ENCODE measurements around the gene TSPEAR.

The TSPEAR gene

DNA sequence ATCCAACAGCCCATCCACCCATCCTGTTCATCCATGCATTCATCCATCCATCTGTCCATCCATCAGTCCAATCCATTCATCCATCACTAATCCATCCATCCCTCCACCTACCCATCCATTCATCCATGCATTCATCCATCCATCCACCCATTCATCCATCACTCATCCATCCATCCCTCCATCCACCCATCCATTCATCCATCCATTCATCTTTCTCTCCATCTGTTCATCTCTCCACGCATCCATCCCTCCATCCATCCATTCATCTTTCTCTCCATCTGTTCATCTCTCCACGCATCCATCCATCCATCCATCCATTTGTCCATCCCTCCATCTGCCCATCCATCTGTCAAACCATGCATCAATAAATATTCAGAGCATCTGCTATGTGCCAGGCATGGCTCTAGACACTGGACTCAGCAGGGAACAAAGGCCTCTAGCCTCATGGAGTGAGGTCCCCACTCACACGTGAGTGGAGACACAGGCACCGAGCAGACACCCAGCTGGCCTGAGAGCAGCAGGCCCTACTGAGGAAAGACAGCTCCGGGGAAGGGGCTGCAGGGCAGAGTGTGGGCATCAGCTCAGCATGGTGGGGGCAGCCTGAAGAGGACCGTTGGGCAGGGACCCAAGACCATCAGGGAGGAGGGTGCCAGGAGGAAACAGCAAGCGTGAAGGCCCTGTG is 181.0 kb downstream of the TSPEAR start:
- no peak for DNase-seq (ENCODE audit: low read depth, low spot score)

DNA sequence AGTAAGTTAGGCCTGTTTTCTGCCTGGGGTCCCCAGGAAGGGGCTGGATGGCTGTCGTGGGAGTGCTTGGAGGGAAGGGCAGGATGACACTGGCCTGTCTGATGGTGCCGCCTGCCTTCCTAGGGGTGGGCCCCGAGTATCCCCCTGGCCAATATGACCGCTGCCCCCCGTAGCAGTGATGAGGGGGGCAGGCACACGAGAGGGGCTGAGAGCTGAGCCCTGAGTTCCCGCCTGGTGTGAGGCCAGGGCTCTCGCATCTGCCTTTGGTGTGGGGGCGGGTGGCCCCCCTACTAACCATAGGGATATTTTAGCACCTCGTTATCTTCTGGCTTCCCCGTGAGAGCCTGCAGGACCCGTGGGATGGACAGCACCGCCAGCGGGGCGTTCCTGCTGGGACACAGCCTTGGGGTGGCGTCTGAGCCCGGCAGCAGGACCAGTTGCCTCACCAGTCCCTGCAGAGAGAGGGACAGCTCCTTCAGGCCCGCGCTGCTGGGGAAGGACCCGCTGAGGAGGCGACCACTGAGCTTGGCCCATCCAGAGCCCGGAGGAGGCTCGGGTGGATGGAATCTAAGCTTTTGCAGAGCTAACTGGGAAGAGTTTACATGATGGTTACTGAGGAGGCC is 181.8 kb downstream of the TSPEAR start:
- DNase-seq (ENCODE audit: low read depth, low spot score) = no peak

DNA sequence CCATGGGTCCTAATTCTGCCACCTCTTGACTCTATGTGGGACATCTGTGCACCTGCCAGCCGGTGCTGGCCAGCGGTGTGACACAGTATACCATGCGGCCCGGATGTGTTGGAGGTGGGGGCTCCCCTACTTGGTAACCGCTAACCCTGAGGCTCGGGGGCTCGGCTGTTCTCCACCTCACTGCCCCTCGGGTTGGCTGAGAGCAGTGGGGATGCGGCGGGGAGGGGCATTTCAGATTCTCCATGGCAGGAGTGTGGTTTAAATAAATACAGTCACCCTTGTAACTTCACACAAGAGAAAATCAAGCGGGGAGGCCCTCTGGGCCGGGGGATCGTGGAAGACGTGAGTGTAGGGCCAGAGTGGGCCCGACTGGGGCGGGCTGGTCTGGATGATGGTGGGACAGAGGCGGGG is 182.4 kb downstream of the TSPEAR start:
- no peak for DNase-seq (ENCODE audit: low read depth, low spot score)

DNA sequence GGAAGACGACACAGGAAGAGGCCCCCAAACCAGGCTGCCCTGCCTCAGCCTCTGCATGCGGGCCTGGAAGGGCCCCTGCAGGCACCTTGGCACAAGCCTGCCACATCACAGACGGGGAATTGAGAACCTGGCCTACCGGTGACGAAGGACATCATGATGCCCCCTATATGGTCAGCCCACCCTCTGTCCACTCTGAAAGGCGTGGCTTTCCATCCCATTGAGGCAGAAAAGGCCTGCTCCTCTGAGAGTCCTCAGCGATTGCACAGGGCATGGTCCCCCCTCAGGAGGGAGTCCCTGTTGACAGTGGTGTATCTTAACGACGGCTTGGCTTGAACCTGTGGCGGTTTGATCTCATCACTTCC is 182.8 kb downstream of the TSPEAR start:
- DNase-seq (ENCODE audit: low read depth, low spot score) = no peak

DNA sequence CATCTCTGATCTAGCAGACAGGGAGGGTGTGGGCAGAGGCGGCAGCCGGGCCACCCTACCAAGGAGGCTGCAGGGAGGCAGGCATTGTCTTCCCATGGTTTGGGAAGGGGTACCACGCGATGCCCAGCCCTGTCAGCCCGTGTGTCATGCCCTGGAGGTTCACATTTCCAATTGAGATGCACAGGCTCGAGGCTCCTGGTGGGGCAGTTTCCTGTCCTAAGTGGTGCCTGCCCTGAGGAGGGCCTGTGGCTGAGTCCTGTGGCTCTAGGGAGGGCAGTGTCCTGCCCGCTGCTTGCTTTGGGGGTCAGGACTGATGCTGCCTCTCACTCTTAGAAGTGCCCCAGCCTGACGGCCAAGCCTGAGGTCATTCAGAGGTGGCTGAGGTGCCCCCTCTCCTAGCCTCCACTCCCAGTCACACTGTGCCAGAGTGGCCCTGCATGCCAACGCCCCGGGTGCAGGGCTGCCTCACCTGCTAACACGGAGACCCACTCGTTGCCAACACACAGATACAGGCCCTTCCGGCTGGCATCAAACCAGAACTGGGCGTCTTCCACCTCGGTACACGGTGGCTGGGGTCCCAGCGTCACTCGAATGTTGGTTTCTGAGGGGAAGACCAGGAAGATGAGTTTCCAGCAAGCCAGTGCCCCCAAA is 183.3 kb downstream of the TSPEAR start:
- DNase-seq (ENCODE audit: low read depth, low spot score) = no peak

DNA sequence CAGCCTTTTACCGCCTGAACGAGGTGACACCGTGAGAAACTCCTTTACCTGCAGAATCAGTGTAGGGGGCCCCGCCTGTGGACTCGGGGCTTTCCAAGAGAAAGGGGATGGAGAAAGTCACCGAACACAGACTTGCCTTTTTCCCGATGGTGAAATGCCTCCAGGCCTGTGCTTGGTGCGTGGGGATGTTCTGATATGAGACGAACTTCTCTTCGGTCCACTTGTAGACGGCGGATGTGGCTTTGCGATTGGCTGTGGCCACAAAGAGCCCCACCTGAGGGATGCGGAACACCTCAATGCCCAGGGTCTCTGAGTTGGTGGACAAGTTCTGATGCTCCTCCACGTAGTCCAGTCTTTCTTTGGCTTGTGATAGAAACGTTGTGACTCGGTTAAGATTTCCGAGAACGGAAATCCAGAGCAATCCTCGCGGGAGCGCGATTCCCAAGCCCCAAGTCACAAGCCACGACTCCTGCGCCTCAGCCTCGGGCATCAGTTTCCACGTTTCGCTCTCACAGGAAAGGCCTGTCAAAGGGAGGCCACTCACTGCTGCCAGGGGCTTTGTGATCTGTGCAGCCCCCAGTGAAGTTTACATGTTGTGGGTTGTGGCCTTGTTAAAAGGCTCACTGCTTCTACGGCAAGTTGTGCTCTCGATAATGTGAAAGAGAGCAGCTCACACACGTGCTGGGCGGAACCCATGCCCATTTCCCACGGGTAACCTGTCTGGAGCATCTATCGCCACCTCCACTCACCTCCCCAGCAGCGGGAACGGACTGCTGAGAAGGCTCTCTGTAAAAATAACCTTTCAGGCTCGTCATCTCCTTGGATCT is 184.0 kb downstream of the TSPEAR start:
- DNase-seq (ENCODE audit: low read depth, low spot score) = no peak

DNA sequence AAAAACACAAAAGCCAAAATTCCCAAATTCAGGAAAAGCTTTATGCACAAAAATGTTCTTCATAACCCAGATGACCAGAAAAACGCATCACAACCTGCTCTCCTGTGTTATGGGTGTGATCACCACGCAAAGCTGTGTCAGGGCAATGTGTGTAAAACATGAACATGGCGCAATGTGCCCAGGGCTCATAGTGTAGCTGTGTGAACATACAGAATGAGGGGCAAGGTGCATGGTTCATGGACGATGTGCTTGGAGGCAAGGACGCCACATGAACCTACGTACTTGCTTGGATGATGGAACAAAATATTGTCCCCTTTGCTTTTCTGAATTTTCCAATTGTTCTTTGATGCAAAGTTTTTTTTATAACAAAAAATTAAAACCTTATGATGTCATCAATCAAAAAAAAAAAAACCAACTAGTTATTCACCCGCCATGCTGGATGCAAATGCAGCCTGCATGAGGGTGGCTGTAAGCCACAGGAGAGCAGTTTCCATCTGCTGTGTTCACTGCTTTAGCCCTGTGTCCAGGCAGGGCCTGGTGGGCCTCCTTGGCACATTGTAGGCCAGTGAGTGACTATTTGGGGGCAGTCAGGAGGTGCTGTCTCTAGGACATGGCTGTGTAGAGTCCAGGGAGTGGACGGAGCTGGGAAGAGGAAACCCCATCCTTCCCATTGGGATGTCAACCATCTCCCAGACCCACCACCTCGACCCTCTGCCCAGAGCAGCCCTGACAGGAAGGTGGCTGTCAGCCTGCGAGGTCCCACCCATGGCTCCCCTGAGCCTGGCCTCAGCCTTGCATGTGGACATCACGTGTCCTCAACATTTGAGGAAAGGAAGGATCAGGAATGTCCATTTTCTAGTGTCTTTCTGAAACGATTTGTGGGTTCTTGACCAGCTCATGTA is 185.0 kb downstream of the TSPEAR start:
- DNase-seq (ENCODE audit: low read depth, low spot score) = no peak

DNA sequence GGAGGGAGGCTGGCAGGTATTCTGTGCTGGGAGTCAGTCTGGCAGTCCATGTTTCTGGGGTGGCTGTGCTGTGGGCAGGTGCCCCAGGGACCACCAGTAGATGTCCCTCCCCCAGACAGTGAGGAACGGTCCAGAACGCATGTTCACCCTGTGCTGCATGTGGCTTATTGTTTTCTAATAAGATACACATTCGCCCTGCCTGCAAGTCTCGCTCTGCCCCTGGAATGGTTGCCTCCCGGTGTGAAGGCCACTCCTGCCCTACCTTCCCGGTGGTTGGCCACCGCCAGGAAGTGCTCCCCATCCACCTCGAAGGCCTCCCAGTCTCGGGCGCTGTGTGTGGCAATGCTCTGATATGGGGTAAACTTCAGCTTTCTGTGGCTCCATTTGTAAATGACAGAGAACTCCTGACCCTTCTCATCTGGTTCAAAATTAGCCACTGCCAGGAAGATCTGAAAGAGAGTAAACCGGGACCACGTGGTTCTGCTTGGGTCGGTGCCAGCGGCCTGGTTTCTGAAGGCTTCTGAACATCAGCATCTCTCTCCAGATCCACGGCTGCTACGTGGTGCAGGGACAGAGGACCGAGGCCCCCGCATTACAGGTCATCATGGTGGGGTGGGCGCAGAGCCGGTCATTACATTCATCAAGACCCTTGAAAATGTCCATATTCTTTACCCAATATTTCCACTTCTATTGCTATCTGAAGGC is 185.8 kb downstream of the TSPEAR start:
- DNase-seq (ENCODE audit: low read depth, low spot score) = no peak

DNA sequence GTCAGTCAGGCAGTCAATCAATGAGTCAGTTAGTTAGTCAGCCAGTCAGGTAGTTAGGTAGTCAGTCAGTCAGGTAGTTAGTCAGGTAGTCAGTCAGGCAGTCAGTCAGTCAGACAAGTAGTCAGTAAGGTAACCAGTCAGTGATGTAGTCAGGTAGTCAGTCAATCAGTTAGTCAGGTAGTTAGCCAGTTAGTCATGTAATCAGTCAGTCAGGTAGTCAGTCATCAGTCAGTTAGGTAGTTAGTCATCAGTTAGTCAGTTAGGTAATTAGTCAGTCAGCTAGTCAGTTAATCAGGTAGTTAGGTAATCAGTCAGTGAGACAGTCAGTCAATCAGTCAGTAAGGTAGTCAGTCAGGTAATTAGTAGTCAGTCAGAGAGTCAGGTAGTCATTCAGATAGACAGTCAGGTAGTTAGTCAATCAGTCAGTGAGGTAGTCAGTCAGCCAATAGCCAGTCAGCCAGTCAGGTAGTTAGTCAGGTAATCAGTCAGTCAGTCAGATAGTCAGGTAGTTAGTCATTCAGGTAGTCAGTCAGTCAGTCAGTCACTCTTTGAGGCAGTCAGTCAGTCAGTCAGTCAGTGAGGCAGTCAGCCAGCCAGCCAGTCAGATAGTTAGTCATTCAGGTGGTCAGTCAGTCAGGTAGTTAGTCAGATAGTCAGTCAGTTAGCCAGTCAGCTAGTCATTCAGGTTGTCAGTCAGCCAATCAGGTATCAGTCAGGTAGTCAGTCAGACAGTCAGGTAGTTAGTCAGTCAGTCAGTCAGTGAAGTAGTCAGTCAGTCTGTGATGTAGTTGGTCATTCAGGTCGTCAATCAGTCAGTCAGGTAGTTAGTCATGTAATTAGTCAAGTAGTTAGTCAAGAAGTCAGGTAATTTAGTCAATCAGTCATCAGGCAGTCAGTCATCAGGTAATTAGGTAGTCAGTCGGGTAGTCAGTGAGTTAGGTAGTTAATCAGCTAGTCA is 186.7 kb downstream of the TSPEAR start:
- DNase-seq (ENCODE audit: low read depth, low spot score) = no peak

DNA sequence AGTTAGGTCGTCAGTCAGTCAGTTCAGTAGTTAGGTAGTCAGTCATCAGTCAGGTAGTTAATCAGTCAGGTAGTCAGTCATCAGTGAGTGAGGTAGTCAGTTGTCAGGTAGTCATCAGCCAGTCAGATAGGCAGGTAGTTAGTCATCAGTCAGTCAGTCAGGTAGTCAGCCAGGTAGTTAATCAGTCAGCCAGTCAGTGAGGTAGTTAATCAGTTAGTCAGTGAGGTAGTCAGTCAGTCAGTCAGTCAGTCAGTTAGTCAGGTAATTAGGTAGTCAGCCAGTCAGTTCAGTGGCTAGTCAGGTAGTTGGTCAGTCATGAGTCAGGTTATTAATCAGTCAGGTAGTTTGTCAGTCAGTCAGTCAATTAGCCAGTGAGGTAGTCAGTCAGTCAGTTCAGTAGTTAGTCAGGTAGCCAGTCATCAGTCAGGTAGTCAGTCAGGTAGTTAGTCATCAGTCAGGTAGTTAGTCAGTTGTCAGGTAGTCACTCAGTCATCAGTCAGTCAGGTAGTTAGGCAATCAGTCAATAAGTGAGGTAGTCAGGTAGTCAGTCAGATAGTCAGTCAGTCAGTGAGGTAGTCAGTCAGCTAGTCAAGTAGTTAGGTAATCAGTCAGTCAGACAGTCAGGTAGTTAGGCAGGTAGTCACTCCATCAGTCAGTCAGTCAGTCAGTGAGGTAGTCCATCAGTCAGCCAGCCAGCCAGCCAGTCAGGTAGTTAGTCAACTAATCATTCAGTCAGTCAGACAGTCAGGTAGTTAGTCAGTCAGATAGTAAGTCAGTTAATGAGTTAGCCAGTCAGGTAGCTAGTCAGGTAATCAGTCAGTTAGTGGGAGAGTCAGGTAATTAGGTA is 187.6 kb downstream of the TSPEAR start:
- DNase-seq (ENCODE audit: low read depth, low spot score) = no peak

DNA sequence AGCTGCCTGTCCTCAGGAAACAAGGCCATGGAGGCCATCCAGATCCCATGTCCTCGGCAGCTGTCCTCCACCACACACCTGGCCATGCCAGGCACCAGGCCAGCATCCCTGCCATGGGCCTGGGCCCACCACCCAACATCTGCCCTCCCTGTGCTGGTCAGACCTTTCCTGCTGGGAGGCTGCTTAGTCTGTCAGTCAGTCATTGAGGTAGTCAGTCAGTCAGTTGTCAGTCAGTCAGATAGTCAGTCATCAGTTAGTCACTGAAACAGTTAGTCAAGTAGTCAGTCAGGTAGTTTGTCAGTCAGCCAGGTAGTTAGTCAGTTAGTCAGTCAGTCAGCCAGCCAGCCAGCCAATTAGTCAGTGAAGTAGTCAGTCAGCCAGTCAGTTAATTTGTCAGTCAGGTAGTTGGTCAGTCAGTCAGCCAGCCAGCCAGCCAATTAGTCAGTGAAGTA is 188.6 kb downstream of the TSPEAR start:
- no peak for DNase-seq (ENCODE audit: low read depth, low spot score)

DNA sequence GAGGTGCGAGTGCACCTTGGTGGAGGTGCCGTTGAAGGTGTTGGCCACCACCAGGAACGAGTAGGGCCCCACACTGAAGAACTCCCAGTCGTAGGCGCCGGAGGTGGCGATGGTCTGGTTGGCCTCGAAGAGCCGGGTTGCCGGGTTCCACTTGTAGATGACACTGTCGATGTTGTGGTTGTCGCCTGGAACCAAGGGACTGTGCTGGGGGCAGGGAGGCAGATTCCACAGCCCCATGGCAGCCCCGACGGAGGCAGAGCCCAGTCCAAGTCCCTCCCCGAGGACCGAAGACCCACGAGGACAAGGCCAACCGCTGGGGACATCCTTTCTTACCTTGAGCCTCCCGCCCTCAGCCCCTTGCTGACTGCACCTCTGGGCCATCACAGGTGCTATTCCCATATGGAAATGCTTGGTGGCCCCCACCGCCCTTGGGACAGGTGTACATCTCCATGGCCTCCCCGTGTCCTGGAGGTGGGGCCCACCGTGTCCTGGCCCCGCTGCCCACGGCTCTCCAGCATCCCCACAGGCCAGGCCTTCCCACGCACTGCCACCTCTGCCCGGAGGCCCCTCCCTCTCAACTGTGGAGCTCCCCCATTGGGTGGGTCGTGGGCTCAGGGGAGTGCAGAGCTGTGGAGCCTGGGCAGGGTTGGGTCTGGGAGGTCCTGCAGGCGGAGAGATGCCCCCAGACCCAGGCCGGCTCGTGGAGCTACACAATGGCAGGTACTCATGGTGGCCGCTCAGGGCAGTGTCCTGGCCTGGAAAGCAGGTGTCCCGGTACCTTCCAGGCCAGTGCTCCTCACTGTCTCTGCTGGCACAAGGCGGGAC is 189.2 kb downstream of the TSPEAR start:
- no peak for DNase-seq (ENCODE audit: low read depth, low spot score)

DNA sequence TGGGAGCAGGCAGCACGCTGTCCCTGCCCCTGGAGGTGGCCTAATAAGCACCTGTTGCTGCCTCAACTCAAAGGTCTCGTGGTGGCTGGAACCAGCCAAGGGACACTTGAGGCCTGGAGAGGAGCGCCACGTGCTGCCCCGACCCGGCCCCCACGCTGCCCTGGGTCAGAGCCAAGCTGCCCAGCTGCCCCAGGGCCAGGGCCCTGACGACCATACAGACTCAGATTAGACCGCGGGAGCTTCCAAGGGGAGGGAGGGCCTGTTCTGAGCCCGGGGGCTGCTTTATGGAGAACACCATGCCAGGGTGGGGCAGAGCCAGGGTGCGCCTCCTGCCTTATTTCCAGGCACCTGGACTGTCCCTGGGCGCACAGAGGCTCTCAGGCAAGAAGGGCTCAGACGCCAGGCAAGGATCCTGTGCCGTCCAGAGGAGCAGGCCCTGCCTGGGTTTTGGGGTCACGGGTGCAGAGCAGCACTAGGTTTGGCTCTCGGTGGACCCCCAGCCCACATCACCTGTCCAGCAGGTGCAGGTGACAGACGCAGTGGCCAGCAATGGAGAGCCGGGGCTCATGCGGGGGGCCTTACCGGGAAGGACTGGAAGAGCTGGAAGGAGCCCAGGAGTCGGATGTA is 190.0 kb downstream of the TSPEAR start:
- no peak for DNase-seq (ENCODE audit: low read depth, low spot score)

DNA sequence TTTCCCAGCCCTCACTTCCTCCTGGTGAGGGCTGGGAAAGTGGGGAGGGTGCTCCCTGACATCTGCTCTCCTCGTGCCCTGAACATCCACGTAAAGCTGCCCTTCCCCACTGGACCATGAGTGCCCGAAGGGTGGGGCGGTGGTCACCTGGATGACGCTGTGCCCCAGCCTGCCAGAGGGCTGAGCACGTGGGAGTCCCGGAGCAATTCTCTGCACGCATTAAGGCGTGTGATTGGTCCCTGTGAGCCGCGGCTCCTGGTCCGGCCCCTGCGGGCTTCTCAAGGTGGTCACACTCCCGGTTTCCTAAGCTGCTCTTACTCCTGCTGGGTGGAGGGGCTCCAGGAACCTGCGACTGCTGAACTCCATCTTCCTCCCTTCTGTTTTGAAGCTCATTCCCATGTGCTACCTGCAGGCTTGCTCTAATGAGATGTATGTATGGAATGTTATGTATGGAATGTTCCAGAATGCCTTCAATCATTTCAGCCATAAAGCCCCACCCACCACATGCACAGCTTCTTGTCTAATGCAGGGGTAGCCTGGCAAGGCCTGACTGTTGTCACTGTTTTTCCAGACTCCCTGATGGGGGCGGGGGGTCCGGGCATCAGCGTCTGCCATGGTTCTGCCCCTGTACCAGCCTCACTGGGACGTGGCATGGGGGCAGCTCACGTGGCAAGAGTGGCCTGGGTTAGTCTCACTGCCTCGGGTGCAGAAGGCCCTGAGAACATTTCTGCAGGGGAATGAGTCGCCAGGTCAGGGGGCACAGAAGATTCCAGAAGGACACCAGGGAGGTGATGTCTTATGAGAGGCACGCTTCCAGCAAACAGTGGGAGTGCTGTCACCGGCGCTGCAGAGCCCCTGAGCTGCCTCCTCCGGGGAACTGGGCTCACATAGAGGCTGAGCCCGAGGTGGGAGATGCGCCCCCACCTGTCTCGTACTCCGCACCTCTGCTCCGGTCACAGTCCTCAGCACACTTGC is 190.8 kb downstream of the TSPEAR start:
- DNase-seq (ENCODE audit: low read depth, low spot score) = no peak

DNA sequence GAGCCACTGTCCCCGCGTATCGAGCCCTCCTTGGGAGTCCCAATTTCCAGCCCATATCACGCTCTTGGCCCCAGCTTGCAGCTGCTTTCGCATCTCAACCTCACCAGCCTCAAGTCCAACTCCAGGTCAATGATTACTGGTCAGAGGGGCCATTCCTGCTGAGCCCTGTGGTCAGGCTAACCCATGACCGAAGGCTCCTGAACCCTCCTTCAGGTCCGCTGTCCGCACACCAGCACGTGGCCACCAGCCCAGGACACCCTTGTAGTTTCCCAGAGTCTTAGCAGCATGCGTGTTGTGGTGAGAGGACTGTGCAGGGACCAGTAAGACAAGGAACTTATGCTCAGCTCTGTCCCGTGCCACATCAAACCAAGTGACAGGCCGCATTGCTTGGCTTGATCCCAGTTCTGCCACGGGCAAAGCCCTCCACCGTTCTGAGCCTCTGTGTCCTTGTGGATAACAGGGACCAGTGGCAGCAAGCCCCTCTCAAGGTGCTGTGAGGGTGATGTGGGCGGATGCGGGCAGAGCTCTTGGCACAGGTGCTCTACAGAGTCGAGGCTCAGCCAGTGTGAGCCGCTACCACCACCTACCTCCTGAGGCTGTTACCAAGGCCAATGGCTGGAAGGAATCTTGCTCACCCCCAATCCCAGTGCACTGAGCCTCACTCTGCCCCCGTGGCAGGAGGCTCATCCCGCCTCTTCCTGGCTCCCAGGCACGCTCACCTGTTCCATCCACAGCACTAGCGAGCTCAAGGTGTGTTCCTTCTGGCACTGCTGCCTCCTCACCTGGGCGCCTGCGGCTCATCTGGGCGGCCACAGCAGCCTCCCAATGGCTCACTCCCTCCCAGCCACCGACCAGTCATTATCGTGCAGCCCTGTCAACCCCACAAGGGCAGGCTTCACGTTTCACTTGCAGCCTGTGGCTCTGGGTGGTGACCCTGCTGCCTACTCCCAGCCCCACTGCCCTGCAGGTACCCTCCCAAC is 191.7 kb downstream of the TSPEAR start:
- DNase-seq (ENCODE audit: low read depth, low spot score) = no peak
